Activated CD8-positive, alpha-beta memory T cell treated with anti-CD3 and anti-CD28 coated beads for 48 hours (primary cell): ENCODE measurements around the gene ZNF143.
"Not testable (repeated sequence)": the region's sequence is repeated elsewhere in the genome, so short reads cannot be mapped to it uniquely, and the experiment has no call there.

Experiments
- DNase-seq, 3 experiments: peaks; one replicate each; pipeline ENCODE4 v3.0.0-alpha.2; 2020; ENCODE audit warnings: low read depth in 2 of 3, low spot score in 2 of 3

ZNF143 gene

GRCh38 chr11:9460322-9461062, at the start of gene ZNF143:
Gene ZNF143 (plus strand): TSS chr11:9461012. CDS start chr11:9471309, 10,297 bp downstream.
- DNase-seq, result peak; percentile 98 to 99 (median 99)

- DNase-seq, result no peak
These were observed 32.1 kb upstream of the ZNF143 start for GRCh38 chr11:9428706-9429105.

DNA sequence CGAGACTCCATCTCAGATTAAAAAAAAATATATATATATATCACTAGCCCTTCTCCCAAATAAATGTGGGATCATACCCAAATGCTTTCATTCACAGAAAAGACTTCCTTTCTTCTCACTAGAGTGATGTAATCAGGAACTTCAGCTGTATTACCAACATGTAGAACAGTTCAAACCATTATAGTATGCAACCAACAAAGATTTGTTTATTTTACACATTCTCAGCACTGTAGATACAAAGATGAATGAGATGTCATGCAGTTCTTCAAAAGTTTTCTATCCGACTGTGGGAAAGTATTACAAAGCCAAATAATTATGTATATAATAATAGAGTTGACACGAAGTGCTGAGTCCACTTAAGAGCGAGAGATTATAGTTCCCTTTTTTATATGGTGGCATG, 22.2 kb upstream of the ZNF143 start:
- no peak for DNase-seq

- DNase-seq, result no peak
These were observed 14.6 kb upstream of the ZNF143 start for GRCh38 chr11:9446230-9446629.

- no peak for DNase-seq
These were observed 12.0 kb upstream of the ZNF143 start for GRCh38 chr11:9448576-9449352.

GRCh38 chr11:9452023-9452422, 8.8 kb upstream of the ZNF143 start:
- not testable (repeated sequence) for DNase-seq

DNA sequence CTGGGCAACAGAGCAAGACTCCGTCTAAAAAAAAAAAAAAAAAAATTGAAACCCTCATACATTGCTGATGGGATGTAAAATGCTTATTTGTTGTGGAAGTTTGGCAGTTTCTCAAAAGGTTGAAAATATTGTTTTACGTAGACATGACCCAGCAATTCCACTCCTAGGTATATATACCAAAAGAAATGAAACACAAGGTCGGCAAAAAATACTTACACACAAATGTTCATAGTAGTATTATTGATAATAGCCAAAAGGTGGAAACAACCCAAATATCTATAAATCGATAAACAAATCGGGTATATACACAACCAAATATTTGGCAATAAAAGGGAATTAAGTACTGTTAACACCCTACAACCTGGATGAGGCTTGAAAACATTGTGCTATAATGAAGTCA, 5.1 kb upstream of the ZNF143 start:
- DNase-seq, result no peak

- DNase-seq, result peak in 1 of 3 experiments; percentile 14
These were observed 1.0 kb upstream of the ZNF143 start for GRCh38 chr11:9459667-9460321.

- DNase-seq, result peak; percentile 60 to 69 (median 66)
These were observed 399 bp downstream of the ZNF143 start for GRCh38 chr11:9461063-9461759.

GRCh38 chr11:9461760-9462134, 935 bp downstream of the ZNF143 start:
- DNase-seq, result no peak

- DNase-seq, result no peak
These were observed 1.5 kb downstream of the ZNF143 start for GRCh38 chr11:9462172-9462799.

DNA sequence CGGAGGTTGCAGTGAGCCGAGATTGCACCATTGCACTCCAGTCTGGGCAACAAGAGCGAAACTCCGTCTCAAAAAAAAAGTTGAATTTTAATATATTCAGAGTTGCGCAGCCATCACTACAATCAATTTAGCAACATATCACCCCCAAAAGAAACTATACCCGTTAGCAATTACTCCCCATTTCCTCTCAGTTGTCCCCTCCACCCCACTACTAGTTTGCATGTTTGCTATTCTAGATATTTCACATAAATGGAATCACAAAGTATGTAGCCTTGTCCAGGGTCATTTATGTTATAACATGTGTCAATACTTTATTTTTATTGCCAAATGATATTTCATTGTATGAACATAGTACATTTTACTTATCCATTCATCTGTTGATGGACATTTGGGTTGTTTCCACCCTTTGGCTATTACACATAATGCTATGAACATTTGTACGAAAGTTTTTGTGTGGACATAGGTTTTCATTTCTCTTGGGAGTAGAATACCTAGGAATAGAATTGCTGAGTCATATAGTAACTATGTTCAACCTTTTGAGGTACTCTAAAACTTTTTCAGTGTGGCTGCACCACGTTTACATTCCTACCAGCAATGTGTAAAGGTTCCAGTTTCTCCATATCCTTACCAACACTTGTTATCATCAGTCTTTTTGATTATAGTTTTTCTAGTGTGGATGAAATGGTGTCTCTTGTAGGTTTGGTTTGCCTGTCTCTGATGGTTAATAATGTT, 2.2 kb downstream of the ZNF143 start:
- no peak for DNase-seq

GRCh38 chr11:9470765-9471164, 10.0 kb downstream of the ZNF143 start:
- no peak for DNase-seq

DNA sequence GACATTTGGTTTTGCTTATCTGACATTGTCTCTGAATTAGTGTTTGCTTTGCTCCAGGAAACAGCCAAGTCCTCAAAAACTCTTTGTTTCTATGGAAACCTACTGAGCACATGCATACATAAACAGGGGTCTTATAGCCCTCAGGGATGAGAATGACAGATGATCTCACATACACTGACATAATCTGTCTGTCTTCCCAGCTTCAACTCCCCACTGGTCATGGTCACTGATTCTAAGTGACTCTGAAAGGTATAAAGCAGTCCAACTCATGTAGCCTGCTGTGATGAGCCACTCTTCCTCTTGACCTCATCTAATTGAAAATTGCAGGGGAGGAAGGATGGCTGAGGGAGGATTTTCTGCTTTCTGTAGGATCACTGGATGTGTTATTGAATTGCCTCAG, 12.6 kb downstream of the ZNF143 start:
- no peak for DNase-seq

GRCh38 chr11:9479899-9480298, 19.1 kb downstream of the ZNF143 start:
- DNase-seq, result no peak

DNA sequence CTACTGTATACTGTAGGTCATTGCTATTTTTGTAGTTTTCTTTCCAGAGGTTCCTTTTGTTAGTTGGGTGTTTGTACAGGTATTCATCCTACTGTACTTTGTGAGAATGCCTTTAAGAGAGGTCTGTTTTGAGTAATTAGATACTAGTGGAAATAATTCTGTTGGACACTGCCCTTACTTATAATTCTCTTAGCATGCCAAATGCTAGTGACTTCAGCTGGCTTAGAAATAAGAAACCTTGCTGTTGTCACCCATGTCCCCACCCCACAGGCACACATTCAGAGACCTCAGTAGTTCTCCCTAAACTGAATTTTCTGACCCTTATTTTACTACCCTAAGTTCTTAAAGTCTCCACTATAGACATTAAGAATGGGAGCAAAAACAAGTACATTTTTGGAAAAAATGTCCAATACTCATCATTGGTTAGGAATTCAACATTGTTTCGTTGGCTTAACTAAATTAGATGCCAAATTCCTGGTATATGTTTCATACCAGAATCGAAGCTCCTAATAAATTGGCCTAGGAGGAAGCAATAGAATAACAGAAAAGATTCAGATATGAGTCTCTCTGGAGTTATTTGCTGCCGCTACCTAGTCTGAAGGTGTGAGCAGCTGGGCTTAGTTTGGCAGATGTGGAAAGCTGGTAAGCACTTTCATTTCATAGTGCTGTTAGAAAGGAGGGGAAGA, 28.4 kb downstream of the ZNF143 start:
- no peak for DNase-seq

DNA sequence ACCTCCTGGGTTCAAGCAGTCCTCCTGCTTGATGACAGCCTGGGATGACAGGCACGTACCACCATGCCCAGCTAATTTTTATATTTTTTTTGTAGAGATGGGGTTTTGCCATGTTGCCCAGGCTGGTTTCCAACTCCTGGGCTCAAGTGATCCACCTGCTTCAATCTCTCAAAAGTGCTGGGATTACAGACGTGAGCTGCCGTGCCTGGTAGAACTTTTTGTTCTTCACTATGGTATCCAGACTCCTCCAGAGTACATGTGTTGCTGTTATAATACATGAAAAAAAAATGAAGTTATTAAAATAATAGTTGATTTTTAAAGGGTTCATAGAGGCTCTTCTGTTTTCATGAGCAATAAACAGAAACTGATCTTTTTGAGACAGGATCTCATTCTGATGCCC, 29.6 kb downstream of the ZNF143 start:
- DNase-seq, result no peak

- DNase-seq, result no peak
These were observed 32.7 kb downstream of the ZNF143 start for GRCh38 chr11:9493492-9493891.

DNA sequence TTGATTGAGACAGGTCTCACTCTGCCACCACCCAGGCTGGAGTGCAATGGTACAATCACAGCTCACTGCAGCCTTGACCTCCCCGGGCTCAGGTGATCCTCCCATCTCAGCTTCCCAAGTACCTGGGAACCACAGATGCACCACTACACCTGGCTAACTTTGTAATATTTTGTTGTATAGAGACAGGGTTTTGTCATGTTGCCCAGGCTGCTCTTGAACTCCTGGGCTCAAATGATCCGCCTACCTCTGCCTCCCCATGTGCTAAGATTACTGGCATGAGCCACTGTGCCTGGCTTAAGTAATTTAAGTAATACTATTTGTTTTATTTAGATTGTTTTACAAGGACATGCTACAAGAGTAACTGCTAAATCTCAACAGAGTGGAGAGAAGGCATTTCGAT, 33.5 kb downstream of the ZNF143 start:
- DNase-seq, result no peak
